ENCODE data around the gene CHST13.

Gene CHST13

GRCh38 chr3:126493739-126494138 is 30.2 kb upstream of the CHST13 start:
- no peak overlapping the region for H3K14ac ChIP-seq (ENCODE audit: low read length)
- H4K91ac ChIP-seq (ENCODE audit: low read depth, low read length) = no peak overlapping the region
- H3K23ac ChIP-seq (ENCODE audit: low read length) = no peak overlapping the region
- no peaks in the 10 kb centered on the region for H3K27me3 ChIP-seq (ENCODE audit: insufficient read depth, low read length)
- H2AFZ ChIP-seq (ENCODE audit: insufficient read depth, low read length, poor library complexity) = no peak overlapping the region
- H3K9me3 ChIP-seq (ENCODE audit: insufficient read depth, low read depth, low read length) = no peaks in the 10 kb centered on the region
- H3K79me1 ChIP-seq (ENCODE audit: low read length) = no peaks in the 10 kb centered on the region
- H2BK120ac ChIP-seq (ENCODE audit: insufficient read depth, low read length, poor library complexity) = no peak overlapping the region
- no peak overlapping the region for H3K4me2 ChIP-seq (ENCODE audit: low read length)
- H3K4me3 ChIP-seq (ENCODE audit: low read depth, low read length) = no peak overlapping the region
- H3K4me1 ChIP-seq (ENCODE audit: control insufficient read depth in 1 of 2, insufficient read depth in 2 of 2, low read length in 2 of 2) = peaks cover 0 to 1% of the 10 kb centered on the region in 2 experiments
- H3K18ac ChIP-seq (ENCODE audit: low read length) = no peak overlapping the region
- WGBS (ENCODE audit: extremely low coverage, insufficient coverage, insufficient read length) = no CpG with 5 or more reads among the region's 9 CpGs
- no peaks in the 10 kb centered on the region for H3K79me2 ChIP-seq (ENCODE audit: control insufficient read depth, insufficient read depth, low read length, poor library complexity)
- H3K36me3 ChIP-seq (ENCODE audit: control insufficient read depth in 1 of 2, insufficient read depth in 2 of 2, low read length in 2 of 2) = no peaks in the 10 kb centered on the region
- no peak overlapping the region for H4K12ac ChIP-seq (ENCODE audit: low read depth, low read length)
- no peak overlapping the region for H2AK5ac ChIP-seq (ENCODE audit: low read length)
- no peak overlapping the region for H3K27ac ChIP-seq (ENCODE audit: low read depth, low read length)
- H3K4ac ChIP-seq (ENCODE audit: low read depth, low read length) = no peak overlapping the region
- no peak overlapping the region for H3K9ac ChIP-seq (ENCODE audit: low read length)
- no peak overlapping the region for H2BK5ac ChIP-seq (ENCODE audit: low read depth, low read length, poor library complexity)
- no peak for DNase-seq
- no peak overlapping the region for H2BK12ac ChIP-seq (ENCODE audit: low read length)
- H4K8ac ChIP-seq (ENCODE audit: low read depth, low read length) = no peak overlapping the region

- Histone ChIP-seq H2BK120ac (ENCODE audit: insufficient read depth, low read length, poor library complexity) (no peak overlapping the region), H2BK5ac (ENCODE audit: low read depth, low read length, poor library complexity) (no peak overlapping the region), H2AFZ (ENCODE audit: insufficient read depth, low read length, poor library complexity) (no peak overlapping the region), H3K4ac (ENCODE audit: low read depth, low read length) (no peak overlapping the region), H4K91ac (ENCODE audit: low read depth, low read length) (no peak overlapping the region), H3K14ac (ENCODE audit: low read length) (no peak overlapping the region), H3K27ac (ENCODE audit: low read depth, low read length) (no peak overlapping the region), H3K23ac (ENCODE audit: low read length) (no peak overlapping the region), H3K36me3 (ENCODE audit: control insufficient read depth in 1 of 2, insufficient read depth in 2 of 2, low read length in 2 of 2) (no peaks in the 10 kb centered on the region), H2BK12ac (ENCODE audit: low read length) (no peak overlapping the region), H3K9ac (ENCODE audit: low read length) (no peak overlapping the region), H3K18ac (ENCODE audit: low read length) (no peak overlapping the region), H3K4me2 (ENCODE audit: low read length) (no peak overlapping the region), H2AK5ac (ENCODE audit: low read length) (no peak overlapping the region), H3K4me3 (ENCODE audit: low read depth, low read length) (no peak overlapping the region), H4K8ac (ENCODE audit: low read depth, low read length) (no peak overlapping the region), H4K12ac (ENCODE audit: low read depth, low read length) (no peak overlapping the region), H3K27me3 (ENCODE audit: insufficient read depth, low read length) (no peaks in the 10 kb centered on the region), H3K79me2 (ENCODE audit: control insufficient read depth, insufficient read depth, low read length, poor library complexity) (no peaks in the 10 kb centered on the region), H3K9me3 (ENCODE audit: insufficient read depth, low read depth, low read length) (no peaks in the 10 kb centered on the region), H3K79me1 (ENCODE audit: low read length) (no peaks in the 10 kb centered on the region), H3K4me1 (ENCODE audit: control insufficient read depth in 1 of 2, insufficient read depth in 2 of 2, low read length in 2 of 2) (peaks cover 0 to 1% of the 10 kb centered on the region in 2 experiments)
- WGBS (ENCODE audit: extremely low coverage, insufficient coverage, insufficient read length) = no CpG with 5 or more reads among the region's 12 CpGs
- no peak for DNase-seq
These were observed 29.6 kb upstream of the CHST13 start for GRCh38 chr3:126494204-126494969.

- H3K79me2 ChIP-seq (ENCODE audit: control insufficient read depth, insufficient read depth, low read length, poor library complexity) = no peaks in the 10 kb centered on the region
- 100% methylated on average over 1 of the region's 6 CpGs for WGBS (ENCODE audit: extremely low coverage, insufficient coverage, insufficient read length)
- no peak overlapping the region for H2BK5ac ChIP-seq (ENCODE audit: low read depth, low read length, poor library complexity)
- no peak overlapping the region for H3K18ac ChIP-seq (ENCODE audit: low read length)
- H3K79me1 ChIP-seq (ENCODE audit: low read length) = no peaks in the 10 kb centered on the region
- H3K23ac ChIP-seq (ENCODE audit: low read length) = no peak overlapping the region
- H3K27me3 ChIP-seq (ENCODE audit: insufficient read depth, low read length) = no peaks in the 10 kb centered on the region
- H3K4ac ChIP-seq (ENCODE audit: low read depth, low read length) = no peak overlapping the region
- H3K9ac ChIP-seq (ENCODE audit: low read length) = no peak overlapping the region
- no peak for DNase-seq
- H4K8ac ChIP-seq (ENCODE audit: low read depth, low read length) = no peak overlapping the region
- no peak overlapping the region for H3K14ac ChIP-seq (ENCODE audit: low read length)
- no peaks in the 10 kb centered on the region for H3K9me3 ChIP-seq (ENCODE audit: insufficient read depth, low read depth, low read length)
- H3K4me1 ChIP-seq (ENCODE audit: control insufficient read depth in 1 of 2, insufficient read depth in 2 of 2, low read length in 2 of 2) = peaks cover 0 to 1% of the 10 kb centered on the region in 2 experiments
- H3K36me3 ChIP-seq (ENCODE audit: control insufficient read depth in 1 of 2, insufficient read depth in 2 of 2, low read length in 2 of 2) = no peaks in the 10 kb centered on the region
- H2BK12ac ChIP-seq (ENCODE audit: low read length) = no peak overlapping the region
- H4K12ac ChIP-seq (ENCODE audit: low read depth, low read length) = no peak overlapping the region
- H2AK5ac ChIP-seq (ENCODE audit: low read length) = no peak overlapping the region
- H3K27ac ChIP-seq (ENCODE audit: low read depth, low read length) = no peak overlapping the region
- no peak overlapping the region for H4K91ac ChIP-seq (ENCODE audit: low read depth, low read length)
- no peak overlapping the region for H3K4me3 ChIP-seq (ENCODE audit: low read depth, low read length)
- no peak overlapping the region for H3K4me2 ChIP-seq (ENCODE audit: low read length)
- no peak overlapping the region for H2BK120ac ChIP-seq (ENCODE audit: insufficient read depth, low read length, poor library complexity)
- H2AFZ ChIP-seq (ENCODE audit: insufficient read depth, low read length, poor library complexity) = no peak overlapping the region
These were observed 29.1 kb upstream of the CHST13 start for GRCh38 chr3:126494970-126495230.

GRCh38 chr3:126495786-126496185 is 28.2 kb upstream of the CHST13 start:
- Histone ChIP-seq H4K12ac (ENCODE audit: low read depth, low read length) (no peak overlapping the region), H3K79me2 (ENCODE audit: control insufficient read depth, insufficient read depth, low read length, poor library complexity) (no peaks in the 10 kb centered on the region), H3K9me3 (ENCODE audit: insufficient read depth, low read depth, low read length) (peaks cover 2% of the 10 kb centered on the region), H3K4me3 (ENCODE audit: low read depth, low read length) (no peak overlapping the region), H2BK120ac (ENCODE audit: insufficient read depth, low read length, poor library complexity) (no peak overlapping the region), H3K14ac (ENCODE audit: low read length) (no peak overlapping the region), H4K8ac (ENCODE audit: low read depth, low read length) (no peak overlapping the region), H2BK5ac (ENCODE audit: low read depth, low read length, poor library complexity) (no peak overlapping the region), H2AFZ (ENCODE audit: insufficient read depth, low read length, poor library complexity) (no peak overlapping the region), H3K4me2 (ENCODE audit: low read length) (no peak overlapping the region), H3K36me3 (ENCODE audit: control insufficient read depth in 1 of 2, insufficient read depth in 2 of 2, low read length in 2 of 2) (no peaks in the 10 kb centered on the region), H3K23ac (ENCODE audit: low read length) (no peak overlapping the region), H3K27ac (ENCODE audit: low read depth, low read length) (no peak overlapping the region), H2AK5ac (ENCODE audit: low read length) (no peak overlapping the region), H3K4me1 (ENCODE audit: control insufficient read depth in 1 of 2, insufficient read depth in 2 of 2, low read length in 2 of 2) (no peaks in the 10 kb centered on the region), H3K79me1 (ENCODE audit: low read length) (no peaks in the 10 kb centered on the region), H3K18ac (ENCODE audit: low read length) (no peak overlapping the region), H3K4ac (ENCODE audit: low read depth, low read length) (no peak overlapping the region), H3K27me3 (ENCODE audit: insufficient read depth, low read length) (no peaks in the 10 kb centered on the region), H2BK12ac (ENCODE audit: low read length) (no peak overlapping the region), H3K9ac (ENCODE audit: low read length) (no peak overlapping the region), H4K91ac (ENCODE audit: low read depth, low read length) (no peak overlapping the region)
- WGBS (ENCODE audit: extremely low coverage, insufficient coverage, insufficient read length) = no CpG with 5 or more reads among the region's 8 CpGs
- DNase-seq = no peak

All from trophoblast cell (in vitro differentiated cells and primary cell).